ENCODE measurements around the gene CDCA8.
"Not testable (repeated sequence)": the region's sequence is repeated elsewhere in the genome, so short reads cannot be mapped to it uniquely, and the experiment has no call there.

The CDCA8 gene

GRCh38 chr1:37718901-37719571 lies 26.7 kb downstream of the CDCA8 start:
- no peak for DNase-seq

- DNase-seq, result no peak
Measured at GRCh38 chr1:37719572-37720195, 27.4 kb downstream of the CDCA8 start.

GRCh38 chr1:37720231-37721130 lies 28.2 kb downstream of the CDCA8 start:
- DNase-seq, result no peak

GRCh38 chr1:37721565-37721964 lies 29.2 kb downstream of the CDCA8 start:
- no peak for DNase-seq

- no peak for DNase-seq
Measured at GRCh38 chr1:37722181-37723071, 30.1 kb downstream of the CDCA8 start.

GRCh38 chr1:37723072-37723389 lies 30.7 kb downstream of the CDCA8 start:
- no peak for DNase-seq

GRCh38 chr1:37723390-37724078 lies 31.2 kb downstream of the CDCA8 start:
- DNase-seq, result no peak

GRCh38 chr1:37724575-37724974 lies 32.3 kb downstream of the CDCA8 start:
- DNase-seq, result peak; percentile 42

- DNase-seq, result peak; percentile 50
Measured at GRCh38 chr1:37725851-37726613, 33.7 kb downstream of the CDCA8 start.

GRCh38 chr1:37726751-37727585 lies 34.7 kb downstream of the CDCA8 start:
- DNase-seq, result peak; percentile 98

- DNase-seq, result no peak
Measured at GRCh38 chr1:37728416-37728815, 36.1 kb downstream of the CDCA8 start.

GRCh38 chr1:37730376-37730775 lies 38.1 kb downstream of the CDCA8 start:
- no peak for DNase-seq

- DNase-seq, result peak; percentile 29
Measured at GRCh38 chr1:37731312-37732019, 39.1 kb downstream of the CDCA8 start.

- DNase-seq, result no peak
Measured at GRCh38 chr1:37732111-37732780, 39.9 kb downstream of the CDCA8 start.

GRCh38 chr1:37734629-37735591 lies 42.6 kb downstream of the CDCA8 start:
- DNase-seq, result no peak

GRCh38 chr1:37737975-37738374 lies 45.7 kb downstream of the CDCA8 start:
- DNase-seq, result not testable (repeated sequence)

- not testable (repeated sequence) for DNase-seq
Measured at GRCh38 chr1:37738619-37739018, 46.3 kb downstream of the CDCA8 start.

GRCh38 chr1:37739222-37739621 lies 46.9 kb downstream of the CDCA8 start:
- DNase-seq, result no peak

Measured in NCI-H82 (cell line).